ENCODE measurements around the gene LRRC1. TPM values are rescaled to one million over a fixed set of nuclear protein-coding genes. Genes with fewer than 3 reads are reported as not detected.

LRRC1 gene
- total and polyA plus RNA-seq, 2 of the 13 experiments (the other 11 are each of a cell fraction or from before 2014, with no cell fraction given) = 15.6 to 27.7 TPM

- TF ChIP-seq AFF4 (CRISPR knock-in tag; IDR thresholded peaks at IDR 0.05) (no peak), DNMT1 (CRISPR knock-in tag; IDR thresholded peaks at IDR 0.05) (no peak), ZNF777 (CRISPR knock-in tag; IDR thresholded peaks at IDR 0.05) (no peak), ZMYM3 (CRISPR knock-in tag; IDR thresholded peaks at IDR 0.05) (no peak), GLMP (CRISPR knock-in tag; IDR thresholded peaks at IDR 0.05; ENCODE audit: borderline replicate concordance) (no peak), ETV5 (CRISPR knock-in tag; IDR thresholded peaks at IDR 0.05; ENCODE audit: borderline replicate concordance) (no peak), NAIF1 (CRISPR knock-in tag; IDR thresholded peaks at IDR 0.05; ENCODE audit: borderline replicate concordance) (no peak), ZNF549 (CRISPR knock-in tag; IDR thresholded peaks at IDR 0.05) (no peak), SNAPC2 (CRISPR knock-in tag; IDR thresholded peaks at IDR 0.05) (no peak), RERE (CRISPR knock-in tag; IDR thresholded peaks at IDR 0.05; ENCODE audit: low read depth) (no peak)
Measured at GRCh38 chr6:53805016-53805415, 10.2 kb downstream of the LRRC1 start (continued).

Measured in HepG2 (cell line).